GM19455 (cell line): ENCODE data around the gene CYSTM1.

Source experiments
- ATAC-seq: cut with Tn5 transposase; IDR thresholded peaks from one replicate; pipeline ENCODE4 v1.9.1; 2021; ENCODE audit not compliant: unreplicated experiment

The CYSTM1 gene

DNA sequence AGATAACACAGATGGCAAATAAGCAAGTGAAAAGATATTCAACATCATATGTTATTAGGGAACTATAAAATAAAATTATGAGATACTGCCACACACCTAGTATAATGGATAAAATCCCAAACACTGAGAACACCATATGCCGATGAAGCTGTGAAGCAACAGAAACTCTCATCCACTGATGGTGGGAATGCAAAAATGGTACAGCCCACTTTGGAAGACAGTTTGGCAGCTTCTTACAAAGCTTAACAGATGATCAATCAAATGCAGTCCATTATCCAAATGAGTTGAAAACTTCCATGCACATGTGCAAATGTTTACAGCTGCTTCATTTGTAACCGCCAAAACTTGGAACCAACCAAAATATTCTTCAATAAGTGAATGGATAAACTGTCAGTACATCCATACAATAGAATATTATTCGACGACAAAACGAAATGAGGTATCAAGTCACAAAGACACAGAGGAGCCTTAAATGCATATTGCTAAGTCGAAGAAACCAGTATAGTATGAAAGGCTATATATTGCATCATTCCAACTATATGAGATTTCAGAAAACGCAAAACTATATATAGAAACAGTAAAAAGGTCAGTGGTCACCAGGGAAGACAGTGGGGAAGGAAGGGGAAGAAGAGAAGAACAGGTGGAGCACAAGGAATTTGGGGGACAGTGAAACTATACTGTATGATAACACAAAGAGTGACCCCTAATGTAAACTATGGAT is 113.0 kb downstream of the CYSTM1 start:
- ATAC-seq = no peak

GRCh38 chr5:140292212-140293036 is 117.4 kb downstream of the CYSTM1 start:
- no peak for ATAC-seq
